HG02973 (cell line): Measurements from ENCODE around the gene KCNJ6.

Source experiments
- ATAC-seq: cut with Tn5 transposase; IDR thresholded peaks from one replicate; pipeline ENCODE4 v1.9.1; 2021; ENCODE audit warnings: moderate library complexity; ENCODE audit not compliant: unreplicated experiment

KCNJ6 gene

DNA sequence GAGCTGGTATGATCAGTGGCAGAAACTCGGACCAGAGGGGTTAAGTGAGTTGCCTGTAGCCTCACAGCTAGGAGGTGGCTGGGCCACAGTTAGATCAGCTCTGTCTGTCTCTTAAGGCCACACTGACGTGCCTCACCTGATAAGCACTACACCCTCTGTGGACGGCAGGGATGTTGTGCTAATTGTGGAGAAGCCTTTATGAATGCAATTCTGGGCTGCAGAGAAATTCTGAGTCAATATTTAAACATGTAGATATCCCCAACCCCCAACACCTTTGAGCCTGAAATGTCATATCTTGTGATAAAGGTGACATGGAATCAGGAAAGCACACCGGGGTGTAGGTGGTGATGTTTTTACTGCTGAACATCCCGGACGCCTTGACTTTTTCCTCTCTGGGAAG lies 88.3 kb downstream of the KCNJ6 start:
- no peak for ATAC-seq

GRCh38 chr21:37821786-37822450 lies 94.3 kb downstream of the KCNJ6 start:
- no peak for ATAC-seq

DNA sequence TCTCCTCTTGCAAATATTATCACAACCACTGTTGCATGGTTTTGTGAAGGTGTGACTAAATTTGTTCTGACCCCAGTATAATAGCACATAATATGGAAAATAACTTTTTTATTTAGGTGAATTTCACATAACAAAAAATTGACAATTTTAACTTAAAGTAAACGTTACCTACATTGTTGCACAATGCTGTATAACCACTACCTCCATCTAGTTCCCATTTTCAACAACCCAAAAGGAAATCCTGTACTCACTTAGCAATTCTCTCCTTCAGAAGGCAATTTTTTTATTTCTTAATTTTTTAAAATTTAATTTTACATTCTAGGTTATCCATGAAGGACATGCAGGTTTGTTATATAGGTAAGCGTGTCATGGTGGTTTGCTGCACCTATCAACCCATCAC lies 95.2 kb downstream of the KCNJ6 start:
- no peak for ATAC-seq

GRCh38 chr21:37819372-37819771 lies 96.9 kb downstream of the KCNJ6 start:
- ATAC-seq = no peak

- ATAC-seq = no peak
Measured at GRCh38 chr21:37817242-37817641, 99.0 kb downstream of the KCNJ6 start.

DNA sequence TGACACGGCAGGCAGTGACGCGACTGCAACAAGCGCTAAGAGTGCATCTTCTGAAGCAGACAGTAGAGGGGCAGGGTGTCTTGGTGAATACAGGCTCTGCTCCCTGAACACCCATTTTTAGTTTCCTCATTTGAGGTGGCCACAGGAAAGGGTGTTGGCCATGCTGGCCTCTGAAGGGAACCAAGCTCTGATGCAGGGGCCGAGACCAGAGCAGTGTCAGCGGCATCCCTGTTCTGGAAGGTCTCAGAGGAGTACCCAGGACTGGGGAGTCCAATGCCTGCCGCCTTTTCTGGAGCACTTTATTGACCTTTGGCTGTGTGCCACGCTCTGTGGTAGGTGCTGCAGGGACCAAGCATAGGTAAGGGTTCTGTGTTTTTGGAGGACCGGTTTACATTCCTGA lies 100.4 kb downstream of the KCNJ6 start:
- no peak for ATAC-seq

- no peak for ATAC-seq
Measured at GRCh38 chr21:37811711-37812110, 104.5 kb downstream of the KCNJ6 start.

DNA sequence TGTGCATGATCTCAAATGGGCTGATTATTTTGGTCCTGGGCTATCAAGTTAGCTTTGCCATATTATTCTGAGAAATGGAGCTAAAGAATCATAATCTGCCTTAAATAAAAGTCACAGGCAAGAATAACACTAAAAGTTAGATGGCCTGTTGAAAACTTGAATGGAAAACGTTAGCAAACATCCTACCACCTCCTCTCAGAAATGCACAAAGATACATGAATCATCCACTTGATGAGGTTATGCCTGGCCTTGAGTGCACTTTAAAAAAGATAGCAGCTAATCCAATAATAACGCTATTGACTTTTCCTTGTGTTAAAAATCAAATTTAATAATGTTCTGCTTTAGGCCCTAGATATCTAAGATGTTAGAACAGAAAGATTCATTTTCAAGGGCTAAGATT lies 108.0 kb downstream of the KCNJ6 start:
- ATAC-seq = no peak

DNA sequence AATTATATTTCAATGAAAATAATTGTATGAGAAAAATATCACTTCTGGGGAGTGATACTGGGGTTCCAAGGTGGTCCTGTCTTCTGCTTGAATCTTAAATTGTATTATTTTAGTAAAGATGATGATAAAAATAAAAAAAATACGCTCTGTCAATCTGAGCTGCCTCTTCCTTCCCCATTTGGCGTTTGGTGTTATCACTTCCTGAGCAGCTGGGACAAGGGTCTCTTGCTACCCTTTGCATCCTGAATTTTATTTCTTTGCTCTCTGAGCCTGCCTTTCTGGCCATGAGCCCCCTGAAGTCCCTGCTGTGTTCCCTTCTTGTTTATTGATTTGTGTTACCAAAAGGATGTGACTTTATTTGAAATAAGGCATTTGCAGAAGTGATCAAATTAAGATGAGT lies 111.0 kb downstream of the KCNJ6 start:
- ATAC-seq = no peak

- ATAC-seq = no peak
Measured at GRCh38 chr21:37804001-37804400, 112.3 kb downstream of the KCNJ6 start.

- no peak for ATAC-seq
Measured at GRCh38 chr21:37803101-37803651, 113.1 kb downstream of the KCNJ6 start.

DNA sequence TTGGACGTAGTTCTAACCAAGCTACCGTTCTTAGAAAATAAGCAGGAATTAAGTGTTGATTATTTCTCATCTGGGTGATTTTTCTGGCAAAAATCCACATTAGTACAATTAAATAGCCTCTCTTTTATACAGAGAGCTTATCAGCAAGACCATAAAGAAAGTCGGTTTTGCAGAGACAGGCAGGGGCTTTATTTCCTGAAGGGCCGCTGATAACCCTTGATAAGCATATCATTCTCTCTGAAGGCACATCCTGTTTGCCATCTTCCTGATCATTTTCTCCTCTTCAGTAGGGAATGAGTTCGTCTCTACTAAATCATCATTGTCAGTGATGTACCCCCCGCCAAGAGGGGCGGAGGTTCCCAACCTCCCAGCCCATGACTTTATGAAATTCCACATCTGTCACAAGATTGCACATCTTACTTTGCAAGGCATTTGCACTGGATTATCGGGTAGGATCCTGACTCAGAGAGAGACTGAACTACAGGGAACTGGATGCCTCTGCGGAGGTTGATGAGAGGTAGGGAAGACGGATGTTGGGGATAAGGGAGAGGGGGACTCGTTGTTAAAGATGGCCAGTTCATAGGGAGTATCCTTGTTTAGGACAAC lies 115.7 kb downstream of the KCNJ6 start:
- no peak for ATAC-seq

GRCh38 chr21:37800057-37800455 lies 116.2 kb downstream of the KCNJ6 start:
- ATAC-seq = no peak

DNA sequence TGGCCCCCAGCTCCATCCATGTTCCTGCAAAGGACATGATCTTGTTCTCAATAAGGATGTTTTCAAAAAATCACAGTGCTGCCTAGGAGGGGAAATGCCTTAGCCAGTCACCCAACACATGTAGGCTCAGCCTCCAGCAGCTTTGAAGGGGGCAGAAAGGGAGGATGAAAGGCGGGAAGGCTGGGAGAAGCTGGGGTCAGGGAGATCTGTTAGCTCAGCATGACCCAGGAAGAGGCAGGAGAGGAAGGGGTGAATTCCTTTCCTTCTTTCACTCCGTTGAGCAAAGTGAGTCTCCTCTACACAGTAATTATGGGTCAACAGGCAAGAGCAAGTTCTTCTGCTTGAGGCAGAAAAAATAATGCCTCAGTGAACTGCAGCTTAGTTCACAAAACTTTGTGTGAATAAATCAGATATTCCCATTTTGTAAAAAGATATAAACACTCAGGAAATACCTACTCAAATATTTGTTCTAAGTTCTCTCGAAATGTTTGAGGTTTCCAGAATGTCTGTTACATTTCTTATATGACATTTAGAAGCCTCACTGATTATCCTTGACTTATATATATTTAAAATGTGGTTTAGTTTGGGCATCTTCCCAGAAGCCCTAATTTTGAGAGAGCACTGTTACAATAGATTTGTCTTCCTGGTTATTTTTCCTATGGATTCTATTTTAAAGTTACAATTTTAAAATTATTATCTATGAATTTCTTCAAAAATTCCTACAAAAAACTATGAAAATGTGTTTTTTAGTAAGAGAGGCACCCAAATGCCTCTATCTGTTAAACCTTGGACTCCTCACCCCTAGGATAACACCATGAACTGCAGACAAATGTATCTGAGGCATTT lies 116.8 kb downstream of the KCNJ6 start:
- ATAC-seq = no peak

GRCh38 chr21:37797403-37797802 lies 118.9 kb downstream of the KCNJ6 start:
- ATAC-seq = no peak

- ATAC-seq = no peak
Measured at GRCh38 chr21:37796011-37796410, 120.2 kb downstream of the KCNJ6 start.

DNA sequence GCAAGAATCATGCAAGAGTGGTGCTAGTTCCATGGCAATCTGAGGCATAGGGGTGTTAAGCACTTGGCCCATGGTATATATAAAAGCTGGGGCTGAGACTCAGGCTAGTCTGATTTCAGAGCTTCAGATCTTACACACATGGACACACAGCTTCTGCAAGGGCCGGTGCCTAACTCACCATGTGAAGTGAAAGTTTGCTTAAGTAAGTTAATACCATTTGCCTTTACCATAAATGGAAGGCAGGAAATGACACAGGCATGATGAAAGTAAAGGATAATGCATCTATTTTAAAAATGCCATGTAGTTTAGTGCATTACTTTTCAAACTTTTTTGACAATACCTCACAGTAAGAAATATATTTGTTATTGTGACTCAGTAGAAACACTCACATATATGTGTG lies 122.6 kb downstream of the KCNJ6 start:
- ATAC-seq = no peak

DNA sequence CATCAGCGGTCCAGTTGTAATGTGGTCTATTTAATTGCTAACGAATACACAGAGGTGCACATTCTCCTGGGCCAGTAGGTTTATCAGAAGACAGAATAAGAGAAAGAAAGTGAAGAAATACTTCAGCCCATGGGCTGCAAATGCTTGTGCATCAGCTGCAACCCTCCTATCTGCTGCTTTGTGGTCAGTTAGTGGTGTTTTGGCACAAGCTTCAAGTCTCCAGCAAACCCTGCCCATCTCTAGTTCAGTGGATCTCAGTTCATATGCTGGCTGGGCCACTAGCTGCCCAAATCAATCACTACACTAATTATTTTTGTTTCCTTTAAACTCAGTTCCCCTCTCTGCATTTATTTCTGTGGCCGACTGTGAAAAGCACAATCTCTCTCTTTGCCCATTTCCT lies 124.2 kb downstream of the KCNJ6 start:
- ATAC-seq = no peak

DNA sequence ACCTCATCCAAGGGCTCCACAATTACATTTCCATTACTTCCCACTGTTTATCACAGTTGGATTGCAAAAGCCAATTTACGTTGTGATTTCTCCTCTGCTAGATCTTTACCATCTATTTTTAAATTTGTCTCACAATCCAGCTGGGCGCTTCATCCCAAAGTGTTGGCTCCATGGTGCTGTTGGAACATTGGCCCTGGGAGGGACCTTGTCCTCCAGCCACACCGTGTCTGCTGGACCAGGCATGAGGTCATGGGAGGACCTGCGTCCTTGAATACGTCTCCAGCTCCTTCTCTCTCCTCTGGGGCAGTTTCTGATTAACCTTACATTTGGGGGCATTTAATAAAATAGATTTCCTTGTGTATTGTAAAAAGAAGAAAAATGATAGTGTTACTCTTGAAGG lies 125.4 kb downstream of the KCNJ6 start:
- no peak for ATAC-seq

GRCh38 chr21:37788503-37788902 lies 127.8 kb downstream of the KCNJ6 start:
- ATAC-seq = no peak

- no peak for ATAC-seq
Measured at GRCh38 chr21:37787456-37787855, 128.8 kb downstream of the KCNJ6 start.
